ENCODE results near the gene DMAC2. TPM values are rescaled to one million over a fixed set of nuclear protein-coding genes. Genes with fewer than 3 reads are reported as not detected.
A peak's percentile ranks its signal among the peaks of the same experiment; 100 is the strongest.
"Not testable (repeated sequence)": the region's sequence is repeated elsewhere in the genome, so short reads cannot be mapped to it uniquely, and the experiment has no call there.

The DMAC2 gene
- total RNA-seq, 1 donor from 2014 or later, result 54.9 TPM

- TF ChIP-seq, protein P1, sequence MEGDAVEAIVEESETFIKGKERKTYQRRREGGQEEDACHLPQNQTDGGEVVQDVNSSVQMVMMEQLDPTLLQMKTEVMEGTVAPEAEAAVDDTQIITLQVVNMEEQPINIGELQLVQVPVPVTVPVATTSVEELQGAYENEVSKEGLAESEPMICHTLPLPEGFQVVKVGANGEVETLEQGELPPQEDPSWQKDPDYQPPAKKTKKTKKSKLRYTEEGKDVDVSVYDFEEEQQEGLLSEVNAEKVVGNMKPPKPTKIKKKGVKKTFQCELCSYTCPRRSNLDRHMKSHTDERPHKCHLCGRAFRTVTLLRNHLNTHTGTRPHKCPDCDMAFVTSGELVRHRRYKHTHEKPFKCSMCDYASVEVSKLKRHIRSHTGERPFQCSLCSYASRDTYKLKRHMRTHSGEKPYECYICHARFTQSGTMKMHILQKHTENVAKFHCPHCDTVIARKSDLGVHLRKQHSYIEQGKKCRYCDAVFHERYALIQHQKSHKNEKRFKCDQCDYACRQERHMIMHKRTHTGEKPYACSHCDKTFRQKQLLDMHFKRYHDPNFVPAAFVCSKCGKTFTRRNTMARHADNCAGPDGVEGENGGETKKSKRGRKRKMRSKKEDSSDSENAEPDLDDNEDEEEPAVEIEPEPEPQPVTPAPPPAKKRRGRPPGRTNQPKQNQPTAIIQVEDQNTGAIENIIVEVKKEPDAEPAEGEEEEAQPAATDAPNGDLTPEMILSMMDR (conservative IDR thresholded peaks at IDR 0.05; ENCODE audit: low read depth, low read length), result no peak
- no peak overlapping the region for H3K4me3 ChIP-seq (ENCODE audit: low read depth, low read length)
- DNase-seq (ENCODE audit: low read depth), result no peak
Measured at GRCh38 chr19:41411968-41412265, 27.8 kb downstream of the DMAC2 start.

DNA sequence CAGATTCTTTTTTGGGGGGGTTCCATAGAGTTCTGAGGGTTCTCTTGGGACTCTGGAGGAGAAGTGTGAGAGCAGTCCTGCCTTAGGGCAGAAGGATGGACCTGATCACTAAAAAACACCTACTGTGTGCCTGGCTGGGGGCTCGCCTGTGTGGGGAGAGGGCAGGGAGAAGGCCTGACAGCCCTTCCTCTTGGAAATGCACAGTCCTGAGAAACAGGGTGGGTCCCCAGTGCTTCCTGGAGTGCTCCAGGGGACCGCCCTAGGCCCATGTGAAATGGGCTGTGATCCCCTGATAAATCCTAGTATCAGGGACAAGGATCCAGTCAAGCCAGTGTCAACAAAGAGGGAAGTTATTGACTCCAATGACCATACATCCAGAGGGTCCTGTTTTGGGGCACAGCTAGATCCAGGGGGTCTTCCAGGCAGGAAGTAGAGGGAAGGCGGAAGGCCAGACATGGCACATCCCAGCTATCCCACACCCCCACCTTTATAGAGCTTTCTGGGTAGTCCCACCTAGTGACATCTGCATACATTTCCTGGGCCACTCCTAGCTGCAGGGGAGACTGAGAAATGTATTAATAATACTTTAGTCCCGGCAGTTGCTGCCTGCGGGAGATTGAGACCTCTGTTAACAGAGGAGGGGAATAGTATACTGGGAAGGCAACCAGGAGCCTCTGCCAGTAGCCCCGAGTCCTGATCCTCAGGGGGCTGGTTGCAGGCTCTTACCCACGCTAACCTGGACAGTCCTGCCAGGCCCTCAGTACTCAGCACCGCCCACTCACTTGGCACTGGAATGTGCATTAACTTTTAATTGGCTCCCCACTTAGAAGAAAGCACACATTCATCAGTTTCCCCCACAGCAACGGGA, 28.4 kb downstream of the DMAC2 start:
- no peak overlapping the region for H3K4me3 ChIP-seq (ENCODE audit: low read depth, low read length)
- TF ChIP-seq, protein P1 (conservative IDR thresholded peaks at IDR 0.05; ENCODE audit: low read depth, low read length), result no peak
- DNase-seq (ENCODE audit: low read depth), result no peak

DNA sequence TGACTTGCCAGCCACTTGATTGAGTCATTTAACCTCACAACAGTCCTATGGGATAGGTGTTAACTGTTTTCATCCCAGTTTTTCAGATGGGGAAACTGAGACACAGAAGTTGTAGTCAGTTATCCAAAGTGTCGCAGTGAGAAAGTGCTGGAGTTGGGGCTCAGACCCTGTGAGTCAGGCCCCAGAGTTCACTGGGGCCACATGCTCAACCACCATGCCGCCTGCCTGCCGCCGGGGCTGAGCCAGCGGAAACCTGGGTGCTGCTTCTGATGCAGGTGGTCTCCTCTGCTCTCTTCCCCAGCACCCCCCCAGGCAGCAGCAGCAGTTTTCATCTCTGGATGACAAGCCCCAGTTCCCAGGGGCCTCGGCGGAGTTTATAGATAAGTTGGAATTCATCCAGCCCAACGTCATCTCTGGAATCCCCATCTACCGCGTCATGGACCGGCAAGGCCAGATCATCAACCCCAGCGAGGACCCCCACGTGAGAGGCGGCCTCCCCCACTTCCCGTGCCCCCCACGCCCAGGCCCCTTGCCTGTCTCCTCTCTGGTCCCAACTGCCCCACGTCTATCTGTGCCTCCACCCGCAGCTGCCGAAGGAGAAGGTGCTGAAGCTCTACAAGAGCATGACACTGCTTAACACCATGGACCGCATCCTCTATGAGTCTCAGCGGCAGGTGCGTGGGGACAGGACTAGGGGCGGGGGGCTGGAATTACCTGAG, 29.2 kb downstream of the DMAC2 start:
- TF ChIP-seq, protein P1 (conservative IDR thresholded peaks at IDR 0.05; ENCODE audit: low read depth, low read length), result no peak

DNA sequence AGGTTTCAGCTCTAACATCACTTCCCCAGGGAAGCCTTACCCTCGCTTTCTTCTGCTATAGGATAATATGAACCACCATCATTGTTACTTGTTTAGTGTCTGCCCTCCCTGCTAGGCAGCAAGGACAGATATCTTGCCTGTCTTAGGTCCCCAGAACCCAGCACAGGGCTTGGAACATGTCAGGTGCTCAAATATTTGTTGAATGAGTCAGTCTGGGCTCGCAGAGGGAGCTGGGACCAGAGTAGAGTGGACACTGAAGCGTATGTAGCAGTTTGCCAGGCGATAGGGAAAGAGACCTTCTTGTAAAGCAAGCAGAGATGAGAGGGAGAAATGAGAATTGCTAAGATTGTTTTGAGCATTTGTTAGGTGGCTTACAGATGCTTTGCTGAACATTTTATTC, 30.4 kb downstream of the DMAC2 start:
- TF ChIP-seq, protein P1 (conservative IDR thresholded peaks at IDR 0.05; ENCODE audit: low read depth, low read length), result no peak
- peak; percentile 40 for DNase-seq (ENCODE audit: low read depth)

More for the DNA sequence above, 29.2 kb downstream of the DMAC2 start:
- no peak for DNase-seq (ENCODE audit: low read depth)
- H3K4me3 ChIP-seq (ENCODE audit: low read depth, low read length), result no peak overlapping the region

GRCh38 chr19:41408846-41409245, 30.9 kb downstream of the DMAC2 start:
- H3K4me3 ChIP-seq (ENCODE audit: low read depth, low read length); DNase-seq (ENCODE audit: low read depth): not testable (repeated sequence)

More for the DNA sequence above, 30.4 kb downstream of the DMAC2 start:
- no peak overlapping the region for H3K4me3 ChIP-seq (ENCODE audit: low read depth, low read length)

- TF ChIP-seq, protein P1 (conservative IDR thresholded peaks at IDR 0.05; ENCODE audit: low read depth, low read length), result no peak
- H3K4me3 ChIP-seq (ENCODE audit: low read depth, low read length), result no peak overlapping the region
- DNase-seq (ENCODE audit: low read depth), result no peak
Measured at GRCh38 chr19:41408256-41408655, 31.5 kb downstream of the DMAC2 start.

GRCh38 chr19:41407271-41407670, 32.4 kb downstream of the DMAC2 start:
- H3K4me3 ChIP-seq (ENCODE audit: low read depth, low read length), result no peak overlapping the region
- DNase-seq (ENCODE audit: low read depth), result no peak
- TF ChIP-seq, protein P1 (conservative IDR thresholded peaks at IDR 0.05; ENCODE audit: low read depth, low read length), result no peak

All from epithelial cell of proximal tubule (primary cell).